Activated naive CD4-positive, alpha-beta T cell treated with anti-CD3 and anti-CD28 coated beads for 36 hours (primary cell): Measurements from ENCODE around the gene SLC6A6. TPM values are rescaled to one million over a fixed set of nuclear protein-coding genes. Genes with fewer than 3 reads are reported as not detected.

ENCODE experiments used
- CTCF ChIA-PET: fragments of 350-600 bp; sonication (Branson Sonifier 250); formaldehyde crosslinking; loops from one replicate; lab custom pipeline; 2021; ENCODE audit warnings: antibody characterized with exemption; lab: Charles Lee
- DNase-seq: peaks from one replicate; pipeline ENCODE4 v3.0.0-alpha.2; 2020
- H3K27ac Mint-ChIP-seq: one replicate; pipeline ENCODE4 v1.8.0; 2021; ENCODE audit warnings: mild to moderate bottlenecking, mixed read lengths
- H3K27me3 Mint-ChIP-seq: one replicate; pipeline ENCODE4 v1.8.0; 2021; ENCODE audit warnings: low read depth, mixed read lengths
- H3K36me3 Mint-ChIP-seq: one replicate; pipeline ENCODE4 v1.8.0; 2021; ENCODE audit warnings: low read depth, mixed read lengths
- H3K4me1 Mint-ChIP-seq: one replicate; pipeline ENCODE4 v1.8.0; 2021; ENCODE audit warnings: low read depth, mixed read lengths
- H3K4me3 Mint-ChIP-seq: one replicate; pipeline ENCODE4 v1.8.0; 2021; ENCODE audit warnings: mild to moderate bottlenecking, moderate library complexity, mixed read lengths
- H3K9me3 Mint-ChIP-seq: one replicate; pipeline ENCODE4 v1.8.0; 2021; ENCODE audit warnings: mixed read lengths
- intact Hi-C: fragments of 100-400 bp; cut with micrococcal nuclease; formaldehyde crosslinking; loops from one replicate; pipeline ENCODE4 v1.15.1; 2023
- total RNA-seq, 2 experiments: library from RNA; stranded (reverse); gene quantifications; one replicate each; pipeline ENCODE4 v1.2.3, GENCODE V29; 2021

Gene SLC6A6
- total RNA-seq, 2 experiments from 2014 or later: 32.2 to 36.9 TPM

DNA sequence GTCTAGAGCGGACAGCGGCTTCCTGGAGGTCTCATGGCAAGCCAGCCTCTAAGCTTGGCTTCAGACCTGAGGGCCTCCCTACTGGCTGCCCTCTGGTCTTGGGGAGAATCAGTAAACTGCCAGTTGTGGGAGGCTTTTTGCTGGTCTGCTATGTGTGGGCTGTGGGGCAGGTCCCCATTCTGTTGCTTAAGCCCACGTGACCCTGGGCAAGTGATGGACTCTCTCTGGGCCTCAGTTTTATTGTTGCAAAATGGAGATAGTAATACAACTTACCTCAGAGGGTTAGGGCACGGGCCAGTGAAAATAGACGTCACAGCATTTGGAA is 61.7 kb downstream of the SLC6A6 start:
- CTCF ChIA-PET: interaction anchor here (1.1 kb wide), 1 partner anchor 203 kb away, joined by 3 read pairs; no protein-coding TSS in a partner anchor
- no peak overlapping the region for H3K4me3 Mint-ChIP-seq
- no peak for DNase-seq
- peaks cover 24% of the 10 kb centered on the region for H3K36me3 Mint-ChIP-seq
- intact Hi-C loops: no loop called here
- H3K9me3 Mint-ChIP-seq: no peaks in the 10 kb centered on the region
- H3K27ac Mint-ChIP-seq: no peak overlapping the region
- peaks cover 24% of the 10 kb centered on the region for H3K4me1 Mint-ChIP-seq
- no peaks in the 10 kb centered on the region for H3K27me3 Mint-ChIP-seq

DNA sequence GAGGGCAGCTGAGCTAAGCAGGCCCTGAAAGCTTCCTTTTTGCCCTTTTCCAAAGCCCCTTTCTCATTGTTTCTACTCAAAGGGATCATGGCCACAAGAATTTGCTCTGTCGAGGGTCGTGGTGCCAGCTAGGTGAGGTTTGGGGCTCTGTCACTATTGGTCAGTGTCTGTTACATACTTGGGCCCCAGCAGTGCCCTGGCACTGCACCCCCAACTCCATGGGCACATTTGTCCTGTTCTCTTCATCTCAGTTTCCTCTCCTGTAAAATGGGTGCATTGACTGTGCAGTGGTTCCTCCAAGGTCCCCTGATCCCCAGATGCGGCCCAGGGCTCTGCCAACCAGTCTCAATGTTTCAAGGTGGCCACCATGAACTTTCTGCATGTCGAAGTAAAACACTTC is 62.1 kb downstream of the SLC6A6 start:
- DNase-seq: no peak
- no peaks in the 10 kb centered on the region for H3K27me3 Mint-ChIP-seq
- peaks cover 23% of the 10 kb centered on the region for H3K36me3 Mint-ChIP-seq
- CTCF ChIA-PET: interaction anchor here (1.1 kb wide), 1 partner anchor 204 kb away, joined by 3 read pairs; no protein-coding TSS in a partner anchor
- intact Hi-C loops: no loop called here
- H3K9me3 Mint-ChIP-seq: no peaks in the 10 kb centered on the region
- no peak overlapping the region for H3K4me3 Mint-ChIP-seq
- H3K4me1 Mint-ChIP-seq: peaks cover 22% of the 10 kb centered on the region
- H3K27ac Mint-ChIP-seq: no peak overlapping the region

DNA sequence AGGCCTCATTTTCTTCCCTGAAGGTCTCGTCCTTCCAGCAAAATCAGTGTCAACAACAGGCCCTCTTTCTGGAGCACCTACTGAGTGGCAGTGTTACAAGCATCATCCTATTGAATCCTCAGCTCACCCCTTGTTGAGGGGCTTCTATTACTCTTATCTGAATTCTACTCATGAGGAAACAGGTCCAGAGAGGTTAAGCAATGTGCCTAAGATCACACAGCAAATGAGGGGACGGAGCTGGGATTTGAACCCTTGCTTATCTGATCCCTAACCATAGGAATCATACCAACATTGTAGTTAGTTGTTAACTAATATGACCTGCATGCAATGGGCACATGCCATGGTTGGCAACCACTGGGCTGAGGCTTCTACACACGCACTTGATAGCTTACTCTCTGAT is 63.0 kb downstream of the SLC6A6 start:
- Mint-ChIP-seq H3K9me3 (no peaks in the 10 kb centered on the region), H3K27ac (no peak overlapping the region), H3K4me1 (peaks cover 18% of the 10 kb centered on the region), H3K36me3 (peaks cover 18% of the 10 kb centered on the region), H3K27me3 (no peaks in the 10 kb centered on the region), H3K4me3 (no peak overlapping the region)
- intact Hi-C loops: no loop called here
- CTCF ChIA-PET: interaction anchor here (3.0 kb wide), 1 partner anchor 204 kb away, joined by 15 read pairs; no protein-coding TSS in a partner anchor
- DNase-seq: no peak

DNA sequence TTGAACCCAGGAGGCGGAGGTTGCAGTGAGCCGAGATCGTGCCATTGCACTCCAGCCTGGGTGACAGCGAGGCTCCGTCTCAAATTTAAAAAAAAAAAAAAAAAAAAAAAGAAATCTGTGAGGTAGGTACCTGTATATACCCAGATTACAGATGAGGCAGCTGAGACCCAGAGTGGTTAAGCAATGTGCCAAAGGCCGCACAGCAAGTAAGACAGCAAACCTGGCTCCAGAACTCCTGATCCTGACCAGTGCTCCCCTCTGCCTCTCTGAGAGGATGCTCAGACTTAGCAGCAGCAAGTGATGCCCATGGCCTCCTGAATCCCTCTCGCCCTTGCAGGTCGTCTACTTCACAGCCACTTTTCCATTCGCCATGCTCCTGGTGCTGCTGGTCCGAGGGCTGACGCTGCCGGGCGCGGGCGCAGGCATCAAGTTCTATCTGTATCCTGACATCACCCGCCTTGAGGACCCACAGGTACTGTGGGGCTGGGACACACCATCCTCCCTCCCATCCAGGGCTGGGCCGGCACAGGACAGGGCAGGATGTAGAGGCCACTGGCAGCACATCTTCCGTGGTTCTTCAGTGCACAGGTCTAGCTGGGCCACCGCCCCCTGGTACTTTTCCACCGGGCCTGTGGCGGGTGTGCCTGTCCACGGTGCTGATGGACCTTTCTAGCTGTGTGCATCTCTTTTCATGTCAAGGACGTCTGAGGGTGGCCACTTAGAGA is 63.9 kb downstream of the SLC6A6 start:
- no peaks in the 10 kb centered on the region for H3K9me3 Mint-ChIP-seq
- peaks cover 15% of the 10 kb centered on the region for H3K4me1 Mint-ChIP-seq
- no peak for DNase-seq
- no peak overlapping the region for H3K4me3 Mint-ChIP-seq
- H3K27ac Mint-ChIP-seq: no peak overlapping the region
- intact Hi-C loops: no loop called here
- H3K36me3 Mint-ChIP-seq: peaks cover 14% of the 10 kb centered on the region
- H3K27me3 Mint-ChIP-seq: no peaks in the 10 kb centered on the region
- CTCF ChIA-PET: interaction anchor here (0.6 to 3.0 kb wide), 8 partner anchors 8 to 269 kb away, joined by 3 to 16 read pairs (median 6); no protein-coding TSS in a partner anchor

DNA sequence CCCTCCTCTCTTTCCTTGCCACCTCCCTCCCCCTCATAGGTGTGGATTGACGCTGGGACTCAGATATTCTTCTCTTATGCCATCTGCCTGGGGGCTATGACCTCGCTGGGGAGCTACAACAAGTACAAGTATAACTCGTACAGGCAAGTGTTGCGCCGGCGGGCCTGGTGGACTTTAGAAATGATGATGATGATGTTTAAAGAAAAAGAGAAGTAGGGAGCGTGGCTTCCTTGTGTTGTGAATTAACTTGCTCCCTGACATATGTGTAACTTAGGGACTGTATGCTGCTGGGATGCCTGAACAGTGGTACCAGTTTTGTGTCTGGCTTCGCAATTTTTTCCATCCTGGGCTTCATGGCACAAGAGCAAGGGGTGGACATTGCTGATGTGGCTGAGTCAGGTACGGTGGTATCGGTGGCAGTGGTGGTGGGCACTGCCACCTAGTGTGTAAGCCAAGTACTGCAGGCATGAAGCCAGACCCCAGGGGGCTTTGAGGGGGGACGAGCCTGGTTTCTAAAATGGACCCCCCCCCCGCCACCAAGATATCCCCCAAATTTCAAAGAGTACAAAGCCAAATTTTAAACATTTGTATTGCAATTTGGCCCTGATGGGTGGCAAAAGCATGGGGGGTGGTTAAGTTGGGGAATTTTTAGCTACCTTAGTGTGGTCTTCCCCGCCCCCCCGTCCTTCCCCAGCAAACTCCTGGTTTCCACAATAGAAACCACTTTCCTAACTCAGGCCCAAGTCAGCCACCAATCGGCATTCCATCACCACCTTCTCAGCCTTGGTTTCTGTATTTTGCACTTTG is 65.6 kb downstream of the SLC6A6 start:
- Mint-ChIP-seq H3K27ac (peak overlapping the region; percentile 30), H3K9me3 (no peaks in the 10 kb centered on the region), H3K4me3 (no peak overlapping the region), H3K27me3 (no peaks in the 10 kb centered on the region), H3K36me3 (peaks cover 14% of the 10 kb centered on the region), H3K4me1 (peaks cover under 1% of the 10 kb centered on the region)
- CTCF ChIA-PET: interaction anchor here (0.5 to 3.0 kb wide), 27 partner anchors 10 to 265 kb away, joined by 3 to 16 read pairs (median 3); no protein-coding TSS in a partner anchor
- peak; percentile 47 for DNase-seq
- intact Hi-C loops: loop anchor here (1.0 kb wide), 5 partner anchors 66 to 572 kb away; partner anchors contain the start of gene SLC6A6

DNA sequence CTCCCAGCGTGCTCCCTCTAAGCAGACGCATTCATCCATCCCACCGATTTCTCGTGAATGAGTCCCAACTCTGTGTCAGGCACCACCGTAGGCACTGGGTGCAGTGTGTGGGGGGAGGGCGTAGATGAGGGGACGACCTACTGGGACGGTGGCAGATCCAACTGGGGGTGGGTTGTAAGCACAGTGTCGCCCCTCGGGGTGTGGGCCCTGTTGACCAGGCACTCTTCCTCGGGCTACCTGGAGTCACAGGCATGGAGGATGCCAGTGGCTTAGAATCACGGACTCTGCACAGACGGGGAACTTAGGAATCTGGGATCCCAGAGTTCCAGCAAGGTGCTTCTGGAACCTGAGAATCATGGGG is 66.2 kb downstream of the SLC6A6 start:
- Mint-ChIP-seq H3K4me3 (no peak overlapping the region), H3K27ac (no peak overlapping the region), H3K9me3 (no peaks in the 10 kb centered on the region), H3K36me3 (peaks cover 20% of the 10 kb centered on the region), H3K27me3 (no peaks in the 10 kb centered on the region), H3K4me1 (no peaks in the 10 kb centered on the region)
- no peak for DNase-seq
- CTCF ChIA-PET: interaction anchor here (0.7 to 2.3 kb wide), 15 partner anchors 10 to 265 kb away, joined by 3 to 16 read pairs (median 3); no protein-coding TSS in a partner anchor
- intact Hi-C loops: loop anchor here (1.0 kb wide), 5 partner anchors 66 to 572 kb away; partner anchors contain the start of gene SLC6A6

DNA sequence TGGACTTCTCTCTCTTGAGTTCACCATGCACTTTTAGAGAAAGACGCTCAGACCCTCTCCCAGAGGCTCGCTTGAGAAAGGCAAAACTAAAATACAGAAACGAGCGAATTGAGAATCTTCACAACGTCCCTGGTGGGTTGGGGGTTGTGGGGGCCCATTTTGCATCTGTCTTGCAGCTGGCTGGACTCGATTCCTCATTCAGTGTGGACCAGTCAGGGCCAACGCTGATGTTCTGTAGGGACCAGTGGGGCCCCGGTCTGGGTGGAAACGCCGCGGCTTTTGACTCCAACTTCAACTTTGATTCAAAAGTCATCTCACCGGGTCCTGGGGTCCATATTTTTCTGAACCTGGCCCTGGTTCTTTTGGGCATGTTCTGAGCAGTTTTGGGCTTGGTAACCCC is 68.1 kb downstream of the SLC6A6 start:
- Mint-ChIP-seq H3K36me3 (peaks cover 23% of the 10 kb centered on the region), H3K4me3 (no peak overlapping the region)

DNA sequence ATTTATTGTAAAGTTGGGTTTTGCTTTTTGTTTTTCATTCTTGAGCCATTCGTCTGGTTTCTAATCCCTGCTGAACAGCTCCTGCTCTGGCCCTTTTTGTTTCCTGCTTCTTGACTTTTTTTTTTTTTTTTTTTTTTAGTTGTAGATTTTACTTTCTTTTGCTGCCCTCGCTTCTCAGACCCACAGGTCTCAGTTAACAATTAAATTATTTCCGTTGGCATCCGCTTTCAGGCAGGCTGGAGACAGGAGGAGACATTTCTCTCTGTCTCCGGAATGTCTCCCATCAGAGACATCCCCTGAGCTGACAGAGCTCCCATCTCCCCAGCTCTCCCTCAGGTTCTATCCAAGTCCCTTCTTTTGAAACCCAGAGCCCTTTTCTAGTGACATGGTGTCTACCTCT is 68.6 kb downstream of the SLC6A6 start:
- CTCF ChIA-PET: no interaction called here
- Mint-ChIP-seq H3K4me3 (no peak overlapping the region), H3K27ac (no peak overlapping the region), H3K36me3 (peaks cover 23% of the 10 kb centered on the region), H3K27me3 (no peaks in the 10 kb centered on the region), H3K9me3 (no peaks in the 10 kb centered on the region), H3K4me1 (no peaks in the 10 kb centered on the region)
- intact Hi-C loops: no loop called here
- DNase-seq: no peak

More for the DNA sequence above, 68.1 kb downstream of the SLC6A6 start:
- H3K27me3 Mint-ChIP-seq: no peaks in the 10 kb centered on the region
- no peak for DNase-seq
- no peak overlapping the region for H3K27ac Mint-ChIP-seq
- CTCF ChIA-PET: no interaction called here
- intact Hi-C loops: no loop called here
- H3K4me1 Mint-ChIP-seq: no peaks in the 10 kb centered on the region
- no peaks in the 10 kb centered on the region for H3K9me3 Mint-ChIP-seq

DNA sequence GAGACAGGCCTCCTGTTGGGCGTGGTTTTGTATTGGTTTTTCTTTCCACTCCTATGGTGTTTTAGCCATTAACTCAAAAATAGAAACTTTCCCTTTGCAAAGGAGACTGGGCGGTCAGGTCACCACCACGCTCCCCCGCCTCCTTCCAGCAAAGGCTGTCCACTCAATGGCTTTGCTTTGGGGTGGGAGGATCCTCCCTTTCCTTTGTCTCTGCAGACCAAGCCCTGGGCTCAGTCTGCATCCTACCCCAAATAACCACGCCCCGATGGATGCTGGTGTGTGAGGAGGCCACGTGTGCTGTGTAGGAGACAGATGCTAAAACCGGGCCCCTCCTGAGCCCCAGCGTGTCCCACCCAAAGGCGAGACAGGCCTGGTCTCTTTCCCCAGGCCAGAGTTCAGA is 69.3 kb downstream of the SLC6A6 start:
- intact Hi-C loops: no loop called here
- H3K4me3 Mint-ChIP-seq: no peak overlapping the region
- H3K36me3 Mint-ChIP-seq: peaks cover 23% of the 10 kb centered on the region
- H3K4me1 Mint-ChIP-seq: no peaks in the 10 kb centered on the region
- no peak overlapping the region for H3K27ac Mint-ChIP-seq
- H3K27me3 Mint-ChIP-seq: no peaks in the 10 kb centered on the region
- H3K9me3 Mint-ChIP-seq: no peaks in the 10 kb centered on the region
- CTCF ChIA-PET: no interaction called here
- no peak for DNase-seq

DNA sequence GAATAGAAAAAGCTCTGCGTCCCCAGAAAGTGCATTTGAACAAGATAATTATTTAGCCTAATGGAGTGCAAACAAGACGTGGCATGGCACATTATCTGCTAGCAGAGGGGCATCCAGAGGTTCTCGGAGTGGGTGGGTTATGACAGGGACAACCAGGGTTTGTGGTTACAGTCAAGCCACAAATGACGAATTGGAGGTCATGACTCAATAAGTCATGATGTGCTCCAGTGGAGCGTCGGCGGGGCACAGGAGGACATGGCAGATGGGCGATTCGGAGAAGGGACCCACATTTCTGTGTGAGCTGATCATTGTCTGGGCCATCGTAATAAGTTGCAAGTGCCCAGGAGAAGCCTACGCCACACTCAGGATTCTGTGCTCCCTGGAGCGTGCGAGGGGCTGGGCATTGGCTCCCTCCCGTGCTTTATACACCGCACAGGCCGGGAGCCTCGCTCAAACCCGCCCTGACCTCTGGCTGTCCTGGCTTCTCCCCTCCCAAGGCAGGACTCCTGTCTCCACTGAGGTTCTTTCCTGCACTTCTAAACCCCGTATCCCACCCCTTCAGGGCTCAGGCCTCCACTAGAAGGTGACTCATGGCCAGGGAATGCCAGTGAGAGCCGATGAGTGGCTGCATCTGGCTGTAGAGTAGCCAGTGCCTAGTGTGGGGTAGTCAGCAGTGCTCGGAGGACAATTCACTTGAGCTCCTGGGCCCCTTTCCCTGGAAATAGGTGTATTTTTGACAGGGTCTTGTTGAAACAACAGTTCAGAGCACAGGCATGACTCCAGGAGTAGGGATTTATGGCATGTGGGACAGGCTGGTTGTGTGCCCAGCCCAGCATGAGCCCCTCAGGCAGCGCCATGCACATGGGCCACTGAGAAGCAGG is 70.3 kb downstream of the SLC6A6 start:
- H3K9me3 Mint-ChIP-seq: no peaks in the 10 kb centered on the region
- H3K36me3 Mint-ChIP-seq: peaks cover 24% of the 10 kb centered on the region
- no peak overlapping the region for H3K27ac Mint-ChIP-seq
- intact Hi-C loops: no loop called here
- H3K4me3 Mint-ChIP-seq: no peak overlapping the region
- CTCF ChIA-PET: interaction anchor here (0.7 kb wide), 1 partner anchor 74 kb away, joined by 3 read pairs; no protein-coding TSS in a partner anchor
- no peaks in the 10 kb centered on the region for H3K27me3 Mint-ChIP-seq
- no peaks in the 10 kb centered on the region for H3K4me1 Mint-ChIP-seq
- no peak for DNase-seq

DNA sequence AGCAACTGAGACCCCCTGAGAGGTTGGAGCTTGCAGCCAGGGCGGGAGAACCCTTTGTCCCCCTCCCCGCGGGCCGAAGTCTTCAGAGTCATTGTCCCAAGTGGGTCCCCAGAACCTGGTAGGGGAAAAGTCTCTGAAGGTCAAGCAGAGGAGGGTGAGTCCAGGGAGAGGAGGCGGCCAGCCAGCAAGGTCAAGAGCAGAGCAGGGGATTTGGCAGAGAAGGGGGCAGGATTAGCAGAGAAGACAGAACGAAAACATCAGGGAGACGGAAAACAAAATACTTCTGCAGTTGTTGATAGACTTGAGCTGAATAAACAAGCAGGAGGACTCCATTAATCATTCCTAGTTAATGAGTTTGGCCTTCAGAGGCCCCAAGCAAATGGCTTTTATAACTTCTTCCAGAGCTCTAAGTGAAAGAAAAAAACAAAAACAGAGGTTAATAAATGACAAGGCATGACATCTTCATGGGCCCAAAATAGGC is 71.0 kb downstream of the SLC6A6 start:
- no peaks in the 10 kb centered on the region for H3K4me1 Mint-ChIP-seq
- CTCF ChIA-PET: no interaction called here
- no peak overlapping the region for H3K4me3 Mint-ChIP-seq
- DNase-seq: no peak
- peaks cover 23% of the 10 kb centered on the region for H3K36me3 Mint-ChIP-seq
- H3K27me3 Mint-ChIP-seq: no peaks in the 10 kb centered on the region
- H3K27ac Mint-ChIP-seq: no peak overlapping the region
- no peaks in the 10 kb centered on the region for H3K9me3 Mint-ChIP-seq
- intact Hi-C loops: no loop called here
